Sigmoid colon (tissue), 4 donors: ENCODE results near the gene PRSS1.

ENCODE experiments used
- CTCF ChIP-seq, 4 experiments: fragments of 450-650 bp in 3 of 4; fragments of 200-600 bp in 1 of 4; IDR thresholded peaks; one replicate each; pipeline ENCODE4 v1.5.1; 2016 to 2019; ENCODE audit warnings: antibody characterized with exemption in 4 of 4, mild to moderate bottlenecking in 3 of 4, moderate library complexity in 2 of 4
- EP300 ChIP-seq, 4 donors: sonication (generic); formaldehyde crosslinking; IDR thresholded peaks; one replicate each; pipeline ENCODE4 v1.6.1; 2017; ENCODE audit warnings: antibody characterized with exemption in 4 of 4
- POLR2A ChIP-seq, 2 donors: fragments of 450-650 bp; IDR thresholded peaks; one replicate each; pipeline ENCODE4 v1.6.1; 2016; ENCODE audit warnings: antibody characterized with exemption in 2 of 2, mild to moderate bottlenecking in 2 of 2, moderate library complexity in 2 of 2
- POLR2AphosphoS5 ChIP-seq, 4 donors: sonication (generic); formaldehyde crosslinking; IDR thresholded peaks; one replicate each; pipeline ENCODE4 v1.6.1; 2017; ENCODE audit warnings: antibody characterized with exemption in 4 of 4

- TF ChIP-seq POLR2A (IDR thresholded peaks at IDR 0.05) (no peak), CTCF (IDR thresholded peaks at IDR 0.05) (no peak), EP300 (IDR thresholded peaks at IDR 0.05) (no peak), POLR2AphosphoS5 (IDR thresholded peaks at IDR 0.05) (no peak)
These were observed 4.1 kb upstream of the PRSS1 start for GRCh38 chr7:142745091-142745635.
